Activated B cell treated with CpG ODN at 0.5 μM for 24 hours (primary cell): ENCODE results near the gene TMPRSS5. TPM values are rescaled to one million over a fixed set of nuclear protein-coding genes. Genes with fewer than 3 reads are reported as not detected.
"Not testable (repeated sequence)": the region's sequence is repeated elsewhere in the genome, so short reads cannot be mapped to it uniquely, and the experiment has no call there.

Source experiments
- ATAC-seq: fragments of 200-7000 bp; cut with Tn5 transposase; one replicate; pipeline ENCODE4 v1.10.0; 2021; ENCODE audit warnings: low read depth, mild to moderate bottlenecking, moderate library complexity
- CTCF ChIA-PET: fragments of 350-600 bp; sonication (Branson Sonifier 250); formaldehyde crosslinking; loops from one replicate; lab custom pipeline; 2021; ENCODE audit warnings: antibody characterized with exemption; lab: Charles Lee
- POLR2A ChIA-PET: fragments of 350-600 bp; sonication (Branson Sonifier 250); formaldehyde crosslinking; loops from one replicate; lab custom pipeline; 2021; ENCODE audit warnings: antibody characterized with exemption; lab: Charles Lee
- DNase-seq: peaks from one replicate; pipeline ENCODE4 v3.0.0; 2022
- H3K27ac Mint-ChIP-seq: one replicate; pipeline ENCODE4 v1.8.0; 2020; ENCODE audit warnings: mixed read lengths
- H3K27me3 Mint-ChIP-seq: one replicate; pipeline ENCODE4 v1.8.0; 2021; ENCODE audit warnings: mixed read lengths
- H3K36me3 Mint-ChIP-seq: one replicate; pipeline ENCODE4 v1.8.0; 2021; ENCODE audit warnings: low read depth, mixed read lengths
- H3K4me1 Mint-ChIP-seq: one replicate; pipeline ENCODE4 v1.8.0; 2021; ENCODE audit warnings: mixed read lengths
- H3K4me3 Mint-ChIP-seq: one replicate; pipeline ENCODE4 v1.8.0; 2020; ENCODE audit warnings: mild to moderate bottlenecking, mixed read lengths
- H3K9me3 Mint-ChIP-seq: one replicate; pipeline ENCODE4 v1.8.0; 2020; ENCODE audit warnings: mixed read lengths
- CTCF ChIP-seq: fragments of 200-600 bp; IDR thresholded peaks from one replicate; pipeline ENCODE4 v1.8.0; 2022; ENCODE audit warnings: antibody characterized with exemption, mild to moderate bottlenecking
- intact Hi-C: fragments of 100-400 bp; cut with micrococcal nuclease; formaldehyde crosslinking; loops from one replicate; pipeline ENCODE4 v1.15.1; 2024
- total RNA-seq: library from RNA; stranded (reverse); gene quantifications from 2 replicates; pipeline ENCODE4 v1.2.3, GENCODE V29; 2022

The TMPRSS5 gene
- total RNA-seq, 1 donor from 2014 or later: 3.1 TPM

- CTCF ChIA-PET: interaction anchor here (0.9 kb wide), 1 partner anchor 26 kb away, joined by 3 read pairs; no protein-coding TSS in a partner anchor
- no peaks in the 10 kb centered on the region for H3K4me1 Mint-ChIP-seq
Measured at GRCh38 chr11:113715882-113716625, 9.9 kb upstream of the TMPRSS5 start.

GRCh38 chr11:113715273-113715672 lies 9.2 kb upstream of the TMPRSS5 start:
- Mint-ChIP-seq H3K27ac (no peak overlapping the region), H3K4me3 (no peak overlapping the region)

More at GRCh38 chr11:113715882-113716625, 9.9 kb upstream of the TMPRSS5 start:
- H3K27ac Mint-ChIP-seq: no peak overlapping the region
- no peak for DNase-seq
- H3K9me3 Mint-ChIP-seq: peaks cover 2% of the 10 kb centered on the region
- POLR2A ChIA-PET: no interaction called here
- no peak overlapping the region for H3K4me3 Mint-ChIP-seq
- no peaks in the 10 kb centered on the region for H3K27me3 Mint-ChIP-seq
- no peak for ATAC-seq
- no peak for TF ChIP-seq CTCF
- peaks cover 4% of the 10 kb centered on the region for H3K36me3 Mint-ChIP-seq
- intact Hi-C loops: no loop called here

GRCh38 chr11:113710989-113711388 lies 4.9 kb upstream of the TMPRSS5 start:
- Mint-ChIP-seq H3K36me3 (peaks cover 13% of the 10 kb centered on the region), H3K9me3 (peaks cover 20% of the 10 kb centered on the region), H3K4me1 (no peaks in the 10 kb centered on the region), H3K27me3 (no peaks in the 10 kb centered on the region), H3K4me3 (no peak overlapping the region), H3K27ac (no peak overlapping the region)
- ATAC-seq (no peak), DNase-seq (no peak)
- ChIA-PET CTCF (no interaction called here), POLR2A (no interaction called here)
- intact Hi-C loops: no loop called here
- TF ChIP-seq CTCF: no peak

More at GRCh38 chr11:113715273-113715672, 9.2 kb upstream of the TMPRSS5 start:
- no peaks in the 10 kb centered on the region for H3K27me3 Mint-ChIP-seq
- no peak for DNase-seq
- no peaks in the 10 kb centered on the region for H3K9me3 Mint-ChIP-seq
- CTCF ChIA-PET: no interaction called here
- no peak for TF ChIP-seq CTCF
- ATAC-seq: no peak
- POLR2A ChIA-PET: no interaction called here
- no peaks in the 10 kb centered on the region for H3K4me1 Mint-ChIP-seq
- H3K36me3 Mint-ChIP-seq: peaks cover 4% of the 10 kb centered on the region
- intact Hi-C loops: no loop called here

GRCh38 chr11:113703551-113703950 lies 2.6 kb downstream of the TMPRSS5 start:
- ATAC-seq, POLR2A ChIA-PET, DNase-seq, H3K27ac Mint-ChIP-seq, H3K27me3 Mint-ChIP-seq, H3K4me3 Mint-ChIP-seq, CTCF ChIA-PET, H3K4me1 Mint-ChIP-seq, intact Hi-C loops: not testable (repeated sequence)
- Mint-ChIP-seq H3K9me3 (peaks cover 29% of the 10 kb centered on the region), H3K36me3 (peaks cover 11% of the 10 kb centered on the region)

- no peaks in the 10 kb centered on the region for H3K27me3 Mint-ChIP-seq
- ATAC-seq: no peak
- intact Hi-C loops: no loop called here
- no peak overlapping the region for H3K4me3 Mint-ChIP-seq
- no peak for DNase-seq
- no peak for TF ChIP-seq CTCF
- H3K4me1 Mint-ChIP-seq: peaks cover 3% of the 10 kb centered on the region
- POLR2A ChIA-PET: no interaction called here
- CTCF ChIA-PET: no interaction called here
- no peaks in the 10 kb centered on the region for H3K36me3 Mint-ChIP-seq
- H3K9me3 Mint-ChIP-seq: peaks cover 19% of the 10 kb centered on the region
- H3K27ac Mint-ChIP-seq: no peak overlapping the region
Measured at GRCh38 chr11:113701491-113701890, 4.6 kb downstream of the TMPRSS5 start.
